ENCODE measurements around the gene SPOCK1. TPM values are rescaled to one million over a fixed set of nuclear protein-coding genes. Genes with fewer than 3 reads are reported as not detected.

SPOCK1 gene
- total and polyA plus RNA-seq, 4 experiments from 2014 or later: not detected

DNA sequence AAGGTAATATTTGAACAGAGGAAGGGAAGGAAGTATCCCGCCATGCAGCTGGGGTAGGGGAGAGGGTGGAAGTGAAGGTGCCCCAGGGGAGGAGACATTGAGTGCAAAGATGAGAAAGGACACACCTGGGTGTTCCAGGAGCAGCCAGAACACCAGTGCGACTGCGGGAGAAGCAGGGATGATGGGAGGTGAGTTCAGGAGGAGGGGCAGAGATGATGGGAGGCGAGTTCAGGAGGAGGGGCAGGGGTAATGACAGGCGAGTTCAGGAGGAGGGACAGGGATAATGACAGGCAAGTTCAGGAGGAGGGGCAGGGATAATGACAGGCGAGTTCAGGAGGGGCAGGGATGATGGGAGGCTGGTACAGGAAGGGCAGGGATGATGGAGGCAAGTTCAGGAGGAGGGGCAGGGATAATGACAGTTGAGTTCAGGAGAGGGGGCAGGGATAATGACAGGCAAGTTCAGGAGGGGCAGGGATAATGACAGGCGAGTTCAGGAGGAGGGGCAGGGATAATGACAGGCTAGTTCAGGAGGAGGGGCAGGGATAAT is 17.2 kb upstream of the SPOCK1 start:
- Histone ChIP-seq H3K9me3 (ENCODE audit: control insufficient read depth in 1 of 2, low read length in 2 of 2) (no peaks in the 10 kb centered on the region), H3K27ac (ENCODE audit: low read depth, low read length) (no peak overlapping the region), H3K4me3 (ENCODE audit: low read length in 2 of 2) (no peak overlapping the region), H3K4me1 (ENCODE audit: insufficient read depth, low read length) (no peaks in the 10 kb centered on the region), H3K36me3 (ENCODE audit: insufficient read depth, low read length) (no peaks in the 10 kb centered on the region), H3K27me3 (ENCODE audit: insufficient read depth, low read length) (no peaks in the 10 kb centered on the region)
- no peak for DNase-seq
- intact Hi-C loops (cut with micrococcal nuclease): no loop called here
- no peaks in the 10 kb centered on the region for H3K36me3 Mint-ChIP-seq
- no peak overlapping the region for H3K4me3 Mint-ChIP-seq
- peaks cover 0 to 17% (median 7%) of the 10 kb centered on the region in 8 donors for H3K9me3 Mint-ChIP-seq
- ChIA-PET CTCF (ENCODE audit: partially characterized antibody) (no interaction called here), POLR2A (ENCODE audit: partially characterized antibody) (no interaction called here)
- no peaks in the 10 kb centered on the region for H3K4me1 Mint-ChIP-seq
- peaks cover 13 to 17% of the 10 kb centered on the region in 2 donors for H3K27me3 Mint-ChIP-seq
- H3K27ac Mint-ChIP-seq: no peak overlapping the region

DNA sequence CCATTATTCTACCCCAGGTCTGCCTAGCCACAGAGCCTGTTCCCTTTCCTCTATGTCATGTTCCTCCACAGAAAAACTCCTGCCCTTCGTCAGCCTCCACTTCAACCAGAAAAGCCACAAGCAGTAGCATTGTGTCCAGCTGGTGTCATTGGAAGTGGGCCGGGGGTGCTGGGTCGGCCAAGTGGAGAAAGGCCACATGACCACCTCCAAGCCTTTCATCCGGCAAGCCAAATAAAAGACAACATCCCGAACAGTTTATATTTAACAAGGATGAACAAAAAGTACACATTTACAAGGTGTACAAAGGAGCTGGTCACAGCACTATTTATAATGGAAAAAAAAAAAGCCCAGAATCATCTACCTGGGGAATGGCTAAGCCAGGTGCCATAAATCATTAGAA is 16.1 kb upstream of the SPOCK1 start:
- H3K36me3 ChIP-seq (ENCODE audit: insufficient read depth, low read length): no peaks in the 10 kb centered on the region
- DNase-seq: no peak
- no peaks in the 10 kb centered on the region for H3K4me1 ChIP-seq (ENCODE audit: insufficient read depth, low read length)
- CTCF ChIA-PET (ENCODE audit: partially characterized antibody): no interaction called here
- H3K9me3 Mint-ChIP-seq: peaks cover 0 to 19% (median 7%) of the 10 kb centered on the region in 8 donors
- POLR2A ChIA-PET (ENCODE audit: partially characterized antibody): no interaction called here
- H3K27ac ChIP-seq (ENCODE audit: low read depth, low read length): no peak overlapping the region
- no peak overlapping the region for H3K4me3 Mint-ChIP-seq
- no peaks in the 10 kb centered on the region for H3K36me3 Mint-ChIP-seq
- no peak overlapping the region for H3K27ac Mint-ChIP-seq
- no peaks in the 10 kb centered on the region for H3K4me1 Mint-ChIP-seq
- peaks cover 15 to 19% of the 10 kb centered on the region in 2 donors for H3K27me3 Mint-ChIP-seq
- intact Hi-C loops (cut with micrococcal nuclease): no loop called here
- no peak overlapping the region for H3K4me3 ChIP-seq (ENCODE audit: low read length in 2 of 2)
- H3K9me3 ChIP-seq (ENCODE audit: control insufficient read depth in 1 of 2, low read length in 2 of 2): no peaks in the 10 kb centered on the region
- H3K27me3 ChIP-seq (ENCODE audit: insufficient read depth, low read length): no peaks in the 10 kb centered on the region

DNA sequence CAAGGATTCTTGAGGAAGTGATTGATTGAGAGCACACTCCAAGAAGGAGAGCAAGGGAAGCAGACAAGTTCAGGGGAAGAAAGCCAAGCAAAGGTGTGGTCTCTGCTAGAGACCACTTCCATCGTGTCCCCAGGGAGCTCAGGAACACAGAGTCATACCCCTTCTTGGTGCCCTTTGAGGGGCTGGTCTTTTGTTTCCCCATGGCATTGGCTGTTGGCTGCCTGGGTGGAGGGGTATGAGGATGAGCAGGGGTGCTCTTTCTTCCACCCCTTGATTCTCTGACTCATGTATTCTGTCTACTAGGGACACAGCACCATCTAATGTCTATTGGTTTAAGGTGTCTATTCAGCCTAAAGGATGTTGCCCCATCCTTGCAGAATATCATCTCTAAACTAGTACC is 11.5 kb upstream of the SPOCK1 start:
- no peak overlapping the region for H3K27ac Mint-ChIP-seq
- POLR2A ChIA-PET (ENCODE audit: partially characterized antibody): no interaction called here
- H3K4me1 Mint-ChIP-seq: no peaks in the 10 kb centered on the region
- intact Hi-C loops (cut with micrococcal nuclease): no loop called here
- H3K36me3 Mint-ChIP-seq: no peaks in the 10 kb centered on the region
- H3K27me3 Mint-ChIP-seq: peaks cover 16 to 24% of the 10 kb centered on the region in 2 donors
- no peak for DNase-seq
- H3K9me3 ChIP-seq (ENCODE audit: control insufficient read depth in 1 of 2, low read length in 2 of 2): no peaks in the 10 kb centered on the region
- H3K4me3 Mint-ChIP-seq: no peak overlapping the region
- H3K27me3 ChIP-seq (ENCODE audit: insufficient read depth, low read length): no peaks in the 10 kb centered on the region
- H3K4me1 ChIP-seq (ENCODE audit: insufficient read depth, low read length): no peaks in the 10 kb centered on the region
- H3K4me3 ChIP-seq (ENCODE audit: low read length in 2 of 2): no peak overlapping the region
- H3K9me3 Mint-ChIP-seq: peaks cover 0 to 8% (median 2%) of the 10 kb centered on the region in 8 donors
- H3K27ac ChIP-seq (ENCODE audit: low read depth, low read length): no peak overlapping the region
- CTCF ChIA-PET (ENCODE audit: partially characterized antibody): interaction anchor here (1.5 kb wide), 1 partner anchor 190 kb away, joined by 3 read pairs; no protein-coding TSS in a partner anchor
- H3K36me3 ChIP-seq (ENCODE audit: insufficient read depth, low read length): no peaks in the 10 kb centered on the region

DNA sequence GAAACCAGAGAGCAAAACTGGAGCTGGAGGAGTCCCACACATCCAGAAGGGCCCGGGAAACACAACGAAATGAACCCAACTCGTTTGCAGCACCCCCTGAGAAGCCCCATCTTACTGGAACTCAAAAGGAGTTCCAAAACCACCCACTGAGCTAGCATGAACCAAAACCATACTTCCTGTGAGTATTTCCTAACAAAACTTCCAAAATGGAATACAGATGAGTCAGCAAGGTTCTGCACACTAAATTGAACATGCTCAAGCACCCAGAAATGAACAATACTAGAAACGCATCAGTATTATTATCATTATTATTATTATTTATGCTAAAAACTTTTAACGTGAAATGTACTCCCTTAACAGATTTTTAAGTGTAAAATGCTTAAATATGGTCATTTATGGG is 8.0 kb upstream of the SPOCK1 start:
- Histone ChIP-seq H3K27ac (ENCODE audit: low read depth, low read length) (no peak overlapping the region), H3K4me1 (ENCODE audit: insufficient read depth, low read length) (no peaks in the 10 kb centered on the region), H3K4me3 (ENCODE audit: low read length in 2 of 2) (no peak overlapping the region), H3K27me3 (ENCODE audit: insufficient read depth, low read length) (no peaks in the 10 kb centered on the region), H3K36me3 (ENCODE audit: insufficient read depth, low read length) (no peaks in the 10 kb centered on the region), H3K9me3 (ENCODE audit: control insufficient read depth in 1 of 2, low read length in 2 of 2) (no peaks in the 10 kb centered on the region)
- POLR2A ChIA-PET (ENCODE audit: partially characterized antibody): no interaction called here
- Mint-ChIP-seq H3K27ac (no peak overlapping the region), H3K4me3 (no peak overlapping the region), H3K27me3 (peaks cover 12 to 15% of the 10 kb centered on the region in 2 donors), H3K36me3 (no peaks in the 10 kb centered on the region), H3K4me1 (no peaks in the 10 kb centered on the region), H3K9me3 (peaks cover 0 to 6% (median under 1%) of the 10 kb centered on the region in 8 donors)
- CTCF ChIA-PET (ENCODE audit: partially characterized antibody): no interaction called here
- no peak for DNase-seq
- intact Hi-C loops (cut with micrococcal nuclease): no loop called here

DNA sequence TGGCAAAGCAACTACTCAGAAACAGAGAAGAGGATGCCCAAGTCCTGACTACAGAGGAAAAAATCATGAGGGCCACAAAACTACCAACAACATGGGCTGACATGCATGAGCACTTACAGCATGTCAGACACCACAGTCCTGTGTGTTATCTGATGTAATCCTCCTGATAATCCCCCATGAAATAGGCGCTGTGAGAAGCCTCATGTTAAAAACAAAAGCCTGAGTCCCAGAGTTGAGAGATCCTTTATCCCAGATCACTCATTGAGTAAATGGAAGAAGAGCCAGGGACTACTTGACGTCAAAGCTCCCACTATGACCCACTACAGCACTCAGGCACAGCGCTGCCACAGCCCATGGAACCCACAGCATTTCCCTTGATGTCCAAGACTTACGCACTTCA is 7.2 kb upstream of the SPOCK1 start:
- no peaks in the 10 kb centered on the region for H3K27me3 ChIP-seq (ENCODE audit: insufficient read depth, low read length)
- intact Hi-C loops (cut with micrococcal nuclease): no loop called here
- H3K9me3 ChIP-seq (ENCODE audit: control insufficient read depth in 1 of 2, low read length in 2 of 2): no peaks in the 10 kb centered on the region
- H3K4me1 ChIP-seq (ENCODE audit: insufficient read depth, low read length): no peaks in the 10 kb centered on the region
- no peak for DNase-seq
- Mint-ChIP-seq H3K9me3 (peaks cover 0 to 2% (median 0%) of the 10 kb centered on the region in 8 donors), H3K36me3 (no peaks in the 10 kb centered on the region), H3K4me3 (no peak overlapping the region), H3K4me1 (no peaks in the 10 kb centered on the region), H3K27me3 (peaks cover 9 to 15% of the 10 kb centered on the region in 2 donors), H3K27ac (no peak overlapping the region)
- POLR2A ChIA-PET (ENCODE audit: partially characterized antibody): no interaction called here
- CTCF ChIA-PET (ENCODE audit: partially characterized antibody): no interaction called here
- H3K4me3 ChIP-seq (ENCODE audit: low read length in 2 of 2): no peak overlapping the region
- H3K27ac ChIP-seq (ENCODE audit: low read depth, low read length): no peak overlapping the region
- no peaks in the 10 kb centered on the region for H3K36me3 ChIP-seq (ENCODE audit: insufficient read depth, low read length)

DNA sequence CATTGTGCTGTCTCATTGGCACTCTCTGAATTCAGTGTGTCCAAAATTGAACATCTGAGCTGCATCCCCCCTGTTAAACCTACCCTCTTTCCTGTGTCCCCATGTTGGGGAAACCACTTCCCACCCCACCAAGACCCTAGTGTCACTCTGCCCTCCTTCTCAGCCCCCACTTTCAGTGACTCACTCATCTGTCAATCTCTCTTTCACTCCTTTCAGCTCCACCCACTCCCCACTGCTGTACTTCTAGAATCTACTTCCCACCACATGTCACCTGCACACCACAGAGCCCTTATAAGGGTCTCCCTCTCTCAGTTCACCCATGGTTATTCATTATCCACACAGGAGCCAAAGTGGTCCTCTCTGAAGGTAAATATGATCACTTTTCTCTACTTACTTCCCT is 5.8 kb upstream of the SPOCK1 start:
- no peaks in the 10 kb centered on the region for H3K27me3 ChIP-seq (ENCODE audit: insufficient read depth, low read length)
- H3K36me3 ChIP-seq (ENCODE audit: insufficient read depth, low read length): no peaks in the 10 kb centered on the region
- no peak overlapping the region for H3K27ac ChIP-seq (ENCODE audit: low read depth, low read length)
- no peak overlapping the region for H3K27ac Mint-ChIP-seq
- DNase-seq: no peak
- ChIA-PET POLR2A (ENCODE audit: partially characterized antibody) (no interaction called here), CTCF (ENCODE audit: partially characterized antibody) (no interaction called here)
- peaks cover 0 to 2% (median 0%) of the 10 kb centered on the region in 8 donors for H3K9me3 Mint-ChIP-seq
- H3K4me3 Mint-ChIP-seq: no peak overlapping the region
- H3K27me3 Mint-ChIP-seq: peaks cover 7 to 9% of the 10 kb centered on the region in 2 donors
- H3K4me3 ChIP-seq (ENCODE audit: low read length in 2 of 2): no peak overlapping the region
- H3K36me3 Mint-ChIP-seq: no peaks in the 10 kb centered on the region
- intact Hi-C loops (cut with micrococcal nuclease): no loop called here
- no peaks in the 10 kb centered on the region for H3K9me3 ChIP-seq (ENCODE audit: control insufficient read depth in 1 of 2, low read length in 2 of 2)
- no peaks in the 10 kb centered on the region for H3K4me1 Mint-ChIP-seq
- H3K4me1 ChIP-seq (ENCODE audit: insufficient read depth, low read length): no peaks in the 10 kb centered on the region

DNA sequence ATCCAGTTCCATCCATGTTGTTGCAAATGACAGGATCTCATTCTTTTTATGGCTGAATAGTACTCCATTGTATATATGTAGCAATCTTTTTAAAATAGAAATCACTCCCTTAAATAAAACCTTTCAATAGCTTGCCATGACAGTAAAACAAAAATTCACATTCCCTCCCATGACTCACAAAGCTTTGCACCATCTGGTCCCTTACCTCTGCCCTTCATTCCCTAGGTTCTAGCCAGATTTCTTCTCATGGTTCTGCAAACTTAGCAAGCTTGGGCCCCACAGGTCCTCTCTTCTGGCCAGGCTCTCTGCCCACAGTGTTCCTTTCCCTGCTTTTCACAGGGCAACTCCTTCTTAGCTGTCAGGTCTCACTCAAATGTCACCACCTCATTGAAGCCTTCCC is 4.3 kb upstream of the SPOCK1 start:
- Histone ChIP-seq H3K36me3 (ENCODE audit: insufficient read depth, low read length) (no peaks in the 10 kb centered on the region), H3K4me3 (ENCODE audit: low read length in 2 of 2) (no peak overlapping the region), H3K9me3 (ENCODE audit: control insufficient read depth in 1 of 2, low read length in 2 of 2) (no peaks in the 10 kb centered on the region), H3K4me1 (ENCODE audit: insufficient read depth, low read length) (no peaks in the 10 kb centered on the region), H3K27ac (ENCODE audit: low read depth, low read length) (no peak overlapping the region), H3K27me3 (ENCODE audit: insufficient read depth, low read length) (no peaks in the 10 kb centered on the region)
- Mint-ChIP-seq H3K27ac (no peak overlapping the region), H3K9me3 (peaks cover 0 to 2% (median 0%) of the 10 kb centered on the region in 8 donors), H3K27me3 (peaks cover 4 to 9% of the 10 kb centered on the region in 2 donors), H3K4me3 (no peak overlapping the region), H3K36me3 (no peaks in the 10 kb centered on the region), H3K4me1 (no peaks in the 10 kb centered on the region)
- intact Hi-C loops (cut with micrococcal nuclease): no loop called here
- DNase-seq: no peak
- POLR2A ChIA-PET (ENCODE audit: partially characterized antibody): no interaction called here
- CTCF ChIA-PET (ENCODE audit: partially characterized antibody): no interaction called here

DNA sequence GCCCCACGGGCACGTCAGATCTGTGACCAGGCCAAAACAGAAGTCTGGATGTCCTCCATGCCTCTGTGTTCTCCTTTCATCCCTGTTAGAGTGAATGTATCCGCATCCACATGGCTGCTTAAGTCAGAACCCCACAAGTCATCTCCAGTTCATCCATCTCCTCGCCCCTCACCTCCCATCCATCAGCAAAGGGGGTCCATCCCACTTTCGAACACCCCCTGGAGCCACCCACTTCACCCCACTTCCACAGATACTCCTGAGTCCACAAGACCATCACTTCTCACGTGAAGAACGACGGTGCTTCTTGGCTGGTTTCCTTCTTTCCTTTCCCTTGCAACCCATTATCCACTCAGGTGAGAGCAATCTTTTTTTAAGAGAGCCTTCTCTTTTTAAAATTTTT is 3.5 kb upstream of the SPOCK1 start:
- H3K27me3 Mint-ChIP-seq: peaks cover 4 to 15% of the 10 kb centered on the region in 2 donors
- no peaks in the 10 kb centered on the region for H3K27me3 ChIP-seq (ENCODE audit: insufficient read depth, low read length)

More for the DNA sequence above, 3.5 kb upstream of the SPOCK1 start:
- H3K36me3 ChIP-seq (ENCODE audit: insufficient read depth, low read length): no peaks in the 10 kb centered on the region
- intact Hi-C loops (cut with micrococcal nuclease): no loop called here
- H3K4me1 ChIP-seq (ENCODE audit: insufficient read depth, low read length): no peaks in the 10 kb centered on the region
- no peak overlapping the region for H3K27ac ChIP-seq (ENCODE audit: low read depth, low read length)
- no peak for DNase-seq
- Mint-ChIP-seq H3K9me3 (peaks cover 0 to 2% (median 0%) of the 10 kb centered on the region in 8 donors), H3K4me1 (no peaks in the 10 kb centered on the region), H3K36me3 (no peaks in the 10 kb centered on the region), H3K27ac (no peak overlapping the region), H3K4me3 (no peak overlapping the region)
- no peak overlapping the region for H3K4me3 ChIP-seq (ENCODE audit: low read length in 2 of 2)
- CTCF ChIA-PET (ENCODE audit: partially characterized antibody): no interaction called here
- H3K9me3 ChIP-seq (ENCODE audit: control insufficient read depth in 1 of 2, low read length in 2 of 2): no peaks in the 10 kb centered on the region
- POLR2A ChIA-PET (ENCODE audit: partially characterized antibody): no interaction called here
